ENCODE data around the gene ABR.
"Not testable (repeated sequence)": the region's sequence is repeated elsewhere in the genome, so short reads cannot be mapped to it uniquely, and the experiment has no call there.

Gene ABR

DNA sequence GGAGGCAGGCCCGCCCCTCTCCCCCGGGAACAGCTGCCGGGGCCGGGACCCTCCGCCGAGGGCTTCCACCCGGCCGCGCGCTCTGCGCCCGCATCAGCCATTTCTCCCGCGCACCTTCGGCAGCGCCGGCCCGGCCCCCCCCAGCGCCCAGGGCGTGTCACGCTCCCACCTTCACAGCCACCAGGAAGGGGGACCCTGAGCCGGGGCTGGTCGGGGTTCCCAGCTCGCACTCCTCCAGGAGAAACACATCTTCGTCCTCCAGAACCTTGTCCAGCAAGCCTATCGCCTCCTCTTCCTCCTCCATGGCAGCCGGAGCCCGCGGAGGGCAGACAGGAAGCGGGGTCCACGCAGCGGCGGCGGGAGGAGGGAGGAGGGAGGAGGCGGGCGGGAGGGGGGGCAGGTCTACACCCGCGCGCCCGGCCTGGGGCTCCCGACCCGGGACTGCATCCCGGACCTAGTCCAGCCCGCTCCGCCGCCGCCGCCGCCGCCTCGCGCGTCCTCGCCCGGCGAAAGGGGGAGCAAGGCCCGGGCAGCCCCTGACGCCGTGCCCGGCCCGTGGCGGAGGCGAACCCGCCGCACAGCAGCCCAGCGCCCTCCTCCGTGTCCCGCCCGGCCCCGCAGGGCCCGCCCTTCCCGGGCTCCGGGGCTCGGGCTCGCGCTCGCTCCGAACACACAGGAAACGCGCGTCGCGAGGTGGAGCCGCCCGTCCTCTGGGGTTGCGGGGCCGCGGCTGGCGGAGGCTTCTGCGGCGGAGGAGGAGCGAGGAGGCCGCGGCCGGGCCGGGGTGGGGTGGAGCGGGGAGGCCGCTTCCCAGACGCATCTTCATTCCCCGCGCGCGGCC is 70.8 kb downstream of the ABR start:
- Histone ChIP-seq H3K4me2 (ENCODE audit: low read length) (peak overlapping the region; percentile 90), H3K9ac (ENCODE audit: low read depth, low read length) (peak overlapping the region; percentile 89), H3K4me1 (ENCODE audit: control insufficient read depth, insufficient read depth, low read length) (peaks cover 40% of the 10 kb centered on the region), H3K36me3 (ENCODE audit: insufficient read depth, low read length) (peaks cover 10% of the 10 kb centered on the region), H3K9me3 (replicated peaks; ENCODE audit: low read length) (no peaks in the 10 kb centered on the region), H3K4me3 (ENCODE audit: low read length) (peak overlapping the region; percentile 95), H3K27me3 (ENCODE audit: control insufficient read depth, insufficient read depth, low read length) (no peaks in the 10 kb centered on the region)

DNA sequence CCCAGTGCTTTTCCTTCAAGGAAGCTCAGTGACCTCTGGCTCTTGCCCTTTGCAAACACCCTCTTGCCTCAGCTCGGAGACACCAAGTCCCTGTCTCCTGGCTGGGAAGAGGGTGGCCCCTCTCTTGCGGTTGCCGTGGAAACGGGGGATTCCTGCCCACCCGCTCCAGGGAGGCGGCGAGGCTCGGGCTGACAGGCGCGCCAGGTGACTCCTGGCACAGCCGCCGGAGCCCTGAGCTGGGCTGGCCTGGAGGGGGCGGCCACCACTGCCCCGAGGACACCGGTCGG is 71.4 kb downstream of the ABR start:
- Histone ChIP-seq H3K4me1 (ENCODE audit: control insufficient read depth, insufficient read depth, low read length) (peaks cover 40% of the 10 kb centered on the region), H3K9ac (ENCODE audit: low read depth, low read length) (peak overlapping the region; percentile 89)

DNA sequence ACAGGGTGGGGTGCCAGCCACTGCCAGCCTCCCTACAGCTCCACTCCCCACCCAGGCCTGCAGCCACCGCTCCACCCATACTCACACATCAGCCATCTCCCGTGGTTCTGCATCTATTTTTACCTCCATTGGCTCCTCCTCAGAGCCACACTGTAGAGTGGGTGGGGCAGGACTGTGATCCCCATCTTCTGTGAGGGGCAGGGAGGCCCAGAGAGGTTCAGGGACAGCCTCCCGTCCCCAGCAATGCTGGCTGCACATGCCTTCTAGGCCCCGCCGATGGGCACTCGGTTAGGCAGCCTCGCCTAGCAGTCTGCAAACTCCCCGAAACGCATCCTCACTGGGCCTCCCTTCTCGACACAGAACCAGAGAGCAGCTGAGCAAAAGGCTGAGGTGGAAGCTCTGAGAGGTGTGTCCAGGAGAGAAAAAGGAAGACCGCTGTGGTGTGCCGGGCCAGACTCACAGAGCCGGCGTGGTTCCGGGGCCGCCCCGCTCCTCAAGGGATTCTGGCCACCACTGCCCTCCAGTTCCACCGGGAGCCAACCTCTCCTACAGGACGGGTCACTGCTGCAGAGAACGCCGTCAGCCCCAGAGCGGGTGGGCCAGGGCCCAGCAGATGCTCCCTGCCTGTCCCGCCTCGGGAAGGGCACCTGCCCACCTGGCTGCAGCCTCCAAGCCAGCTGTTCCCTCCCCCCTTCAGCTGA is 71.9 kb downstream of the ABR start:
- peak overlapping the region; percentile 89 for H3K9ac ChIP-seq (ENCODE audit: low read depth, low read length)

More for the DNA sequence above, 71.4 kb downstream of the ABR start:
- Histone ChIP-seq H3K4me2 (ENCODE audit: low read length) (peak overlapping the region; percentile 90), H3K4me3 (ENCODE audit: low read length) (peak overlapping the region; percentile 95), H3K36me3 (ENCODE audit: insufficient read depth, low read length) (peaks cover 10% of the 10 kb centered on the region), H3K27me3 (ENCODE audit: control insufficient read depth, insufficient read depth, low read length) (no peaks in the 10 kb centered on the region), H3K9me3 (replicated peaks; ENCODE audit: low read length) (no peaks in the 10 kb centered on the region)

DNA sequence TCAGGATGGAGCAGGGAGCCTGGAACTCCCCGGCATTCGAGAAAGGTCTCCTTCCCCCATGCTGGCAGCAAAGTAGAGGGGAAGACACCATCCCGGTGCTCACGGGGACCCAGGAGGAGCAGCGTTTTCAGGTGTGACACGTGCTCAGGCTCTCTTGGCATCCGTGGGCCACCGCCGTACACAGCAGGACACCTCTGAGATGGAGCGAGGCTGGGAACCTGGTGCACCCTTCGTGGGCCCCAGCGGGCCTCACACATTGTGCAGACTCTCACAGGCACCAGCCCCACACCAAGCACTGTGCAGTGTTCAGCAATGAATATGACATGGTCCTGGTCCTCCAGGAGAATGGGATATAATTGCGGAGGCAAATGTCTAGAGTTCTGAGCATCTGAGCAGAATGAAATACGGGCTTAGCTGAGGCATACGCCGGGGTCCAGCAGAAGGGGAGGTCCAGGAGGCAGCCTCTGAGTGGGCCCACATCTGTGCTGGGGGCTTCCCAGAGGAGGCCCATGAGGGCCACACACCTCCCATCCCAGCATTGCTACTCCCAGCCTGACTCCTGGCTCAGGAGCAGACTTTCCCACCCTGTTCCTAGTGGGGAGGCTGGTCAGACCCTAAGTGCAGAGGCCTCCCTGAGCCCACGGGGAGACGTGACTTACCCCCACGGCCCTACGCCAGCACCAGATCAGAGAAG is 72.6 kb downstream of the ABR start:
- no peaks in the 10 kb centered on the region for H3K9me3 ChIP-seq (replicated peaks; ENCODE audit: low read length)

More for the DNA sequence above, 71.9 kb downstream of the ABR start:
- Histone ChIP-seq H3K4me2 (ENCODE audit: low read length) (peak overlapping the region; percentile 90), H3K36me3 (ENCODE audit: insufficient read depth, low read length) (peaks cover 10% of the 10 kb centered on the region), H3K27me3 (ENCODE audit: control insufficient read depth, insufficient read depth, low read length) (no peaks in the 10 kb centered on the region), H3K4me3 (ENCODE audit: low read length) (peak overlapping the region; percentile 95), H3K9me3 (replicated peaks; ENCODE audit: low read length) (no peaks in the 10 kb centered on the region), H3K4me1 (ENCODE audit: control insufficient read depth, insufficient read depth, low read length) (peaks cover 40% of the 10 kb centered on the region)

DNA sequence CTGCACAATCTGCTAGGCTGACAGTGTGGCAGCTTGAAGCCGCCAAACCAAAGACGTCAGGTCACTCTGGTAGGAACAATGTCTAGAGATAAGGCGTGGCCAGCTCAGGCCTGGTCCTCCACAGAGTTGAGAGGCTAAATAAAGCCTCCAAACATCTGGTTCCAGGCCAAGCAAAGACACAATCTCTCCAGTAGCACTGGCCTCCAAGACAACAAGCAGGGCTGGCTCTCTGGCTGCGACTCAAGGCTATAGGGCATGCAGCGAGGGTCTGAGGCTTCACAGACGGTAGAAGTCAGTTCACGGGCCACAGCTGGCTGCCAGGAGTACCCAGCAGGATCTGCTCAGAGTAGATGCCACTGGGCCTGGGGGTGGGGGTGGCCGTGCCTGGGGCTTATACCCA is 75.6 kb downstream of the ABR start:
- peaks cover 26% of the 10 kb centered on the region for H3K36me3 ChIP-seq (ENCODE audit: insufficient read depth, low read length)
- no peak overlapping the region for H3K9ac ChIP-seq (ENCODE audit: low read depth, low read length)
- no peak overlapping the region for H3K4me2 ChIP-seq (ENCODE audit: low read length)
- H3K4me1 ChIP-seq (ENCODE audit: control insufficient read depth, insufficient read depth, low read length), result peaks cover 18% of the 10 kb centered on the region
- no peak overlapping the region for H3K4me3 ChIP-seq (ENCODE audit: low read length)
- no peaks in the 10 kb centered on the region for H3K27me3 ChIP-seq (ENCODE audit: control insufficient read depth, insufficient read depth, low read length)
- H3K9me3 ChIP-seq (replicated peaks; ENCODE audit: low read length), result no peaks in the 10 kb centered on the region

More for the DNA sequence above, 72.6 kb downstream of the ABR start:
- H3K9ac ChIP-seq (ENCODE audit: low read depth, low read length), result peak overlapping the region; percentile 89
- H3K4me2 ChIP-seq (ENCODE audit: low read length), result peak overlapping the region; percentile 90
- H3K36me3 ChIP-seq (ENCODE audit: insufficient read depth, low read length), result peaks cover 12% of the 10 kb centered on the region
- peaks cover 40% of the 10 kb centered on the region for H3K4me1 ChIP-seq (ENCODE audit: control insufficient read depth, insufficient read depth, low read length)
- H3K27me3 ChIP-seq (ENCODE audit: control insufficient read depth, insufficient read depth, low read length), result no peaks in the 10 kb centered on the region
- H3K4me3 ChIP-seq (ENCODE audit: low read length), result peak overlapping the region; percentile 95

DNA sequence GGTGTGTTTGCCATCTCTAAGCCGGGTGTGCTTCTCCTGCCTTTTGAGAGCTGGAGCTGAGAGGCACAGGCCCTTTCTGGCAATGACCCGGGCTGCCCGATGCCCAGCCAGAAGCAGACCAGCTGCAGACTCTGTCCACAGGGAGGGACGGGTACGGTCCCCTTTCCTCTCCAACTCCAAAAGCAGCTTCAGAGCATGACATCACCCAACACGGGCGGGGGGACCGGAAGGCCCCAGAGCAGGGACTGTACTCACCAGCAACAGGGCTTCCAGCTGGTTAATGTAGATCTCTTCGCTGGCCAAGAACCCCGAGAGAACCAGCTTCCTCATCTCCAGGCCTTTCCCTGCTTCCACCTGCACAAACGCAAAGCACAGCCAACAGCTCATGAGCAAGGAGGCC is 79.4 kb downstream of the ABR start:
- no peaks in the 10 kb centered on the region for H3K27me3 ChIP-seq (ENCODE audit: control insufficient read depth, insufficient read depth, low read length)
- peaks cover 4% of the 10 kb centered on the region for H3K4me1 ChIP-seq (ENCODE audit: control insufficient read depth, insufficient read depth, low read length)
- H3K9ac ChIP-seq (ENCODE audit: low read depth, low read length), result no peak overlapping the region
- no peak overlapping the region for H3K4me2 ChIP-seq (ENCODE audit: low read length)
- peaks cover 24% of the 10 kb centered on the region for H3K36me3 ChIP-seq (ENCODE audit: insufficient read depth, low read length)
- H3K9me3 ChIP-seq (replicated peaks; ENCODE audit: low read length), result no peaks in the 10 kb centered on the region
- no peak overlapping the region for H3K4me3 ChIP-seq (ENCODE audit: low read length)

DNA sequence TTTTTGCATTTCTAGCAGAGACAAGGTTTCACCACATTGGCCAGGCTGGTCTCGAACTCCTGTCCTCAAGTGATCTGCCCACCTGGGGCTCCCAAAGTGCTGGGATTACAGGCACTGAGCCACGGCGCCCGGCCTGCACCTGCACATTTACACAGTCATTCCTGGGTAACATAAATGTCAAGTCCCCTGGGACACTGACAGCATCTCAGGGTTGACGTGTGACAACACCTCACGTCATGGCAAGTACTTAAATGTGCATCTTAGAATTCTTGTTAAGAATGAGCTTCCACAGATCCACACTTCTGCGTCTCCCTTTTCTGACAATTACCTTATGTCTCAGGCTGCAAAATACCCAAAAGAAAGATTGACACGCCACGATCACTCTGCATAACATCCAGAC is 80.5 kb downstream of the ABR start:
- no peak overlapping the region for H3K9ac ChIP-seq (ENCODE audit: low read depth, low read length)
- H3K4me2 ChIP-seq (ENCODE audit: low read length), result no peak overlapping the region
- H3K4me1 ChIP-seq (ENCODE audit: control insufficient read depth, insufficient read depth, low read length), result peaks cover 4% of the 10 kb centered on the region
- H3K4me3 ChIP-seq (ENCODE audit: low read length), result no peak overlapping the region
- no peaks in the 10 kb centered on the region for H3K9me3 ChIP-seq (replicated peaks; ENCODE audit: low read length)
- peaks cover 33% of the 10 kb centered on the region for H3K36me3 ChIP-seq (ENCODE audit: insufficient read depth, low read length)
- no peaks in the 10 kb centered on the region for H3K27me3 ChIP-seq (ENCODE audit: control insufficient read depth, insufficient read depth, low read length)

DNA sequence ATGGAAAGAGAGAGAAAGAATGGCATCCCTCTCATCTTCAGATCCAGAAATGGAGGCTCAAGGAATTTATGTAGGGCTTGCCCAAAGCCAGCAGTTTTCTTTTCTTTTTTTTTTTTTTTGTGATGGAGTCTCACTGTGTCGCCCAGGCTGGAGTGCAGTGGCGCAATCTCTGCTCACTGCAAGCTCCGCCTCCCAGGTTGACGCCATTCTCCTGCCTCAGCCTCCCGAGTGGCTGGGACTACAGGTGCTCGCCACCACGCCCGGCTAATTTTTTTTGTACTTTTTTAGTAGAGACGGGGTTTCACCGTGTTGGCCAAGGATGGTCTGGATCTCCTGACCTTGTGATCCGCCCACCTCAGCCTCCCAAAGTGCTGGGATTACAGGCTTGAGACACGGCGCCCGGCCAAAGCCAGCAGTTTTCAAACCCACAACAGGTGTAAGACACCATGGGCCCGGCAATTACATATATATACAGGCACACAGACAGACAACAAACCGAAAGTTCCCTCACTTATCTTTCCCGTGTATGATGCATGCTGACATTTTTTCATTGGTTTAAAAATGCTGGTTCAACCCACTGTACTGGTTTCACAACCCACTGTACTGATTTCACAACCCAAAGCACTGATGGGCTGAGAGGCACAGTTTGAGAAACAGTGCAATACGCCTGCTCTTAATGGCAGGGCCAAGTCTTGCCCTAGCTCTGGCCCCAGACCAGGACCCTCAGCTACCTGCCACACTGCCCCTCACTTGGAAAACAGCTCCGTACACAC is 81.6 kb downstream of the ABR start:
- not testable (repeated sequence) for H3K27me3 ChIP-seq (ENCODE audit: control insufficient read depth, insufficient read depth, low read length); H3K4me1 ChIP-seq (ENCODE audit: control insufficient read depth, insufficient read depth, low read length); H3K4me2 ChIP-seq (ENCODE audit: low read length); H3K4me3 ChIP-seq (ENCODE audit: low read length); H3K9me3 ChIP-seq (replicated peaks; ENCODE audit: low read length); H3K9ac ChIP-seq (ENCODE audit: low read depth, low read length)
- H3K36me3 ChIP-seq (ENCODE audit: insufficient read depth, low read length), result peaks cover 38% of the 10 kb centered on the region

DNA sequence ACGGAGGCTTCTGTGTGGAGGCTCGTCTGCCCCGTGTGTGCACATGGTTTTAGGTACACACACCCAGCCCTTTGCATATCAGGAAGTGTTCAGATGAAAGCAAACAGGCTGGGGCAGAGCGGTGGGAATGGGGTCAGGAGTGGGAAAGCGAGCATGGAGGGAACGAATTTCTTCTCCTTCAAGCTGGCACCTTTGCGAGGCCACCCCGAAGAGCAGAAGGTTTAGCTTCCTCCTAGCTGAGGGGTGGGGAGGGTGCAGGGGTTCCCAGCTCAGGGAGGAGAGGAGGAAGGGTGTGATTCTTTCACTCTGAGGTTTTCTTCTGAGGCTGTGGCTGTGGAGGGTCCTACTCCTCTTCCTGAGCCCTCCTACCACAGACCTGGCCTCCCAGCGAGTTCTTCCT is 83.6 kb downstream of the ABR start:
- Histone ChIP-seq H3K4me2 (ENCODE audit: low read length) (no peak overlapping the region), H3K27me3 (ENCODE audit: control insufficient read depth, insufficient read depth, low read length) (no peaks in the 10 kb centered on the region), H3K4me1 (ENCODE audit: control insufficient read depth, insufficient read depth, low read length) (peaks cover 4% of the 10 kb centered on the region), H3K4me3 (ENCODE audit: low read length) (no peak overlapping the region), H3K9ac (ENCODE audit: low read depth, low read length) (no peak overlapping the region), H3K36me3 (ENCODE audit: insufficient read depth, low read length) (peaks cover 37% of the 10 kb centered on the region), H3K9me3 (replicated peaks; ENCODE audit: low read length) (no peaks in the 10 kb centered on the region)

DNA sequence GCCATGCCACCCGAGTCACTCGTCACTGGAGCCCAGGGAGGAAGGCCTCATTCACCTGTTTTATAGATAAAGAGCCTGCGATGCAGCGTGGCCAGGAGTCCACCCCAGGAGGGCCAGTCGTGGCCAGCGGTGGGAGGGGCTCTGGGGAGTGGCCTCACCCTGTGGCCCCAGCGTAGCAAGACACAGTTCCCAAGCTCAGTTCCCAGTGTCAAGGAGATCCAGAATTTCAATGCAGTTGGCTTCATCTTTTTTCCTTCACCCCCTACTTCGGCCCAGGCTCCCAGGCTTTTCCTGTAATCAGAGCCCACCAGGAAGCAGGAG is 84.0 kb downstream of the ABR start:
- H3K9ac ChIP-seq (ENCODE audit: low read depth, low read length), result no peak overlapping the region
- no peaks in the 10 kb centered on the region for H3K27me3 ChIP-seq (ENCODE audit: control insufficient read depth, insufficient read depth, low read length)
- no peaks in the 10 kb centered on the region for H3K9me3 ChIP-seq (replicated peaks; ENCODE audit: low read length)
- H3K4me3 ChIP-seq (ENCODE audit: low read length), result no peak overlapping the region
- H3K4me2 ChIP-seq (ENCODE audit: low read length), result no peak overlapping the region
- H3K36me3 ChIP-seq (ENCODE audit: insufficient read depth, low read length), result peaks cover 40% of the 10 kb centered on the region
- H3K4me1 ChIP-seq (ENCODE audit: control insufficient read depth, insufficient read depth, low read length), result peaks cover 4% of the 10 kb centered on the region

Measured in skeletal muscle satellite cell (primary cell).